GM12878 (cell line): ENCODE data around the gene DDX39A. TPM values are rescaled to one million over a fixed set of nuclear protein-coding genes. Genes with fewer than 3 reads are reported as not detected.

Experiments used
- ATF2 ChIP-seq: IDR thresholded peaks from 2 replicates; pipeline ENCODE4 v1.6.1; 2012; ENCODE audit warnings: low read length, inconsistent platforms
- ATF7 ChIP-seq: fragments of 450-650 bp; IDR thresholded peaks from 2 replicates; pipeline ENCODE4 v1.6.1; 2016; ENCODE audit warnings: low read depth, mild to moderate bottlenecking
- BCL11A ChIP-seq: IDR thresholded peaks from 2 replicates; pipeline ENCODE4 v1.6.1; 2011; ENCODE audit warnings: low read depth, low read length
- CBFB ChIP-seq: IDR thresholded peaks from 2 replicates; pipeline ENCODE4 v1.6.1; 2016; ENCODE audit warnings: antibody characterized with exemption, low read depth
- E4F1 ChIP-seq: fragments of 450-650 bp; IDR thresholded peaks from 2 replicates; pipeline ENCODE4 v1.6.1; 2018; ENCODE audit warnings: borderline replicate concordance, mild to moderate bottlenecking; ENCODE audit not compliant: partially characterized antibody
- EED ChIP-seq: sonication (generic); IDR thresholded peaks from 2 replicates; pipeline ENCODE4 v1.6.1; 2016; ENCODE audit warnings: antibody characterized with exemption, low read depth
- GABPA ChIP-seq: IDR thresholded peaks from 2 replicates; pipeline ENCODE4 v1.6.1; 2014; ENCODE audit warnings: antibody characterized with exemption, low read depth, mild to moderate bottlenecking, inconsistent platforms
- HDGF ChIP-seq: fragments of 450-650 bp; IDR thresholded peaks from 2 replicates; pipeline ENCODE4 v1.6.1; 2016; ENCODE audit warnings: antibody characterized with exemption
- IRF4 ChIP-seq: IDR thresholded peaks from 2 replicates; pipeline ENCODE4 v1.6.1; 2011; ENCODE audit warnings: low read depth, low read length
- JUNB ChIP-seq: IDR thresholded peaks from 2 replicates; pipeline ENCODE4 v1.6.1; 2016; ENCODE audit warnings: antibody characterized with exemption, mild to moderate bottlenecking
- JUND ChIP-seq: IDR thresholded peaks from 2 replicates; pipeline ENCODE4 v1.6.1; 2012; ENCODE audit warnings: low read depth, mild to moderate bottlenecking, low read length, improper control_type of control experiment, moderate library complexity
- MEF2B ChIP-seq: fragments of 450-650 bp; IDR thresholded peaks from 2 replicates; pipeline ENCODE4 v1.6.1; 2018; ENCODE audit warnings: mild to moderate bottlenecking, moderate library complexity; ENCODE audit not compliant: partially characterized antibody, poor library complexity, severe bottlenecking
- NBN ChIP-seq: fragments of 450-650 bp; IDR thresholded peaks from 2 replicates; pipeline ENCODE4 v1.6.1; 2016
- NFXL1 ChIP-seq: fragments of 450-650 bp; IDR thresholded peaks from 2 replicates; pipeline ENCODE4 v1.6.1; 2017; ENCODE audit warnings: antibody characterized with exemption, mild to moderate bottlenecking, borderline replicate concordance
- NR2C2 ChIP-seq: IDR thresholded peaks from 2 replicates; pipeline ENCODE4 v1.6.1; 2011; ENCODE audit warnings: borderline replicate concordance, low read depth; ENCODE audit not compliant: control insufficient read depth, insufficient read length
- NR2F1 ChIP-seq: fragments of 450-650 bp; conservative IDR thresholded peaks from 2 replicates; pipeline ENCODE4 v1.6.1; 2017; ENCODE audit warnings: mild to moderate bottlenecking
- POLR2AphosphoS5 ChIP-seq: IDR thresholded peaks from 2 replicates; pipeline ENCODE4 v1.6.1; 2011; ENCODE audit warnings: mild to moderate bottlenecking, low read length, inconsistent platforms
- RCOR1 ChIP-seq: conservative IDR thresholded peaks from 2 replicates; pipeline ENCODE4 v1.6.1; 2012; ENCODE audit warnings: low read depth, low read length, improper control_type of control experiment
- ZNF207 ChIP-seq: fragments of 450-650 bp; IDR thresholded peaks from 2 replicates; pipeline ENCODE4 v1.6.1; 2014; ENCODE audit warnings: antibody characterized with exemption, mild to moderate bottlenecking, borderline replicate concordance
- ZNF217 ChIP-seq: fragments of 450-650 bp; IDR thresholded peaks from 2 replicates; pipeline ENCODE4 v1.6.1; 2017; ENCODE audit warnings: antibody characterized with exemption, mild to moderate bottlenecking
- ZNF687 ChIP-seq: fragments of 450-650 bp; IDR thresholded peaks from 2 replicates; pipeline ENCODE4 v1.6.1; 2017; ENCODE audit warnings: mild to moderate bottlenecking, moderate library complexity
- polyA plus RNA-seq, 11 experiments: library from polyadenylated mRNA; depleted of rRNA in 4 of 11; unstranded in 6 of 11; stranded (reverse) in 5 of 11; fragments of >200 nt; fragmentation: Nextera tagmentation in 4 of 11; fragmentation: Illumina TruSeq in 1 of 11; extraction: Ambion mirVana in 4 of 11; extraction: Trizol in 1 of 11; gene quantifications; 1 replicate in 1 of 11; 2 replicates in 10 of 11; pipeline versions ENCODE4 v1.2.1 to v1.2.3, GENCODE V29; 2011 to 2016; ENCODE audit warnings: inconsistent platforms in 2 of 11, missing spikeins in 2 of 11, low read depth in 1 of 11
- total RNA-seq, 4 experiments: library from RNA; depleted of rRNA in 3 of 4; stranded (reverse); fragments of >200 nt in 3 of 4; fragmentation: Illumina TruSeq in 1 of 4; extraction: Trizol in 1 of 4; gene quantifications; 2 replicates each; pipeline versions ENCODE4 v1.2.1 to v1.2.3, GENCODE V29; 2013 to 2021
- TF ChIP-seq, protein P1 (sequence below): IDR thresholded peaks from 2 replicates; pipeline ENCODE4 v1.6.1; 2011; ENCODE audit warnings: mild to moderate bottlenecking, low read depth, low read length, moderate library complexity; ENCODE audit not compliant: insufficient replicate concordance

The DDX39A gene
- total and polyA plus RNA-seq, 10 of the 15 experiments (the other 5 are each of a cell fraction or from before 2014, with no cell fraction given), result 113 to 378 (median 224) TPM

- peak; percentile 99 for TF ChIP-seq ZNF687
- peak; percentile 52 for TF ChIP-seq E4F1
- TF ChIP-seq IRF4, result no peak
- no peak for TF ChIP-seq NR2C2
- TF ChIP-seq, protein P1, sequence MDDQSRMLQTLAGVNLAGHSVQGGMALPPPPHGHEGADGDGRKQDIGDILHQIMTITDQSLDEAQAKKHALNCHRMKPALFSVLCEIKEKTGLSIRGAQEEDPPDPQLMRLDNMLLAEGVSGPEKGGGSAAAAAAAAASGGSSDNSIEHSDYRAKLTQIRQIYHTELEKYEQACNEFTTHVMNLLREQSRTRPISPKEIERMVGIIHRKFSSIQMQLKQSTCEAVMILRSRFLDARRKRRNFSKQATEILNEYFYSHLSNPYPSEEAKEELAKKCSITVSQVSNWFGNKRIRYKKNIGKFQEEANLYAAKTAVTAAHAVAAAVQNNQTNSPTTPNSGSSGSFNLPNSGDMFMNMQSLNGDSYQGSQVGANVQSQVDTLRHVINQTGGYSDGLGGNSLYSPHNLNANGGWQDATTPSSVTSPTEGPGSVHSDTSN, result no peak
- no peak for TF ChIP-seq ATF2
- TF ChIP-seq NBN, result peak; percentile 68; the same call in 1 of the 2 replicates
- no peak for TF ChIP-seq NFXL1
- peak; percentile 44 for TF ChIP-seq MEF2B
- TF ChIP-seq ZNF207, result peak; percentile 71; the same call in 1 of the 2 replicates
- no peak for TF ChIP-seq BCL11A
- TF ChIP-seq POLR2AphosphoS5, result peak; percentile 77; the same call in 1 of the 2 replicates
- no peak; the same call in 1 of the 2 replicates for TF ChIP-seq HDGF
- peak; percentile 41 for TF ChIP-seq JUNB
- peak; percentile 71 for TF ChIP-seq GABPA
- TF ChIP-seq CBFB, result no peak
- no peak for TF ChIP-seq ATF7
- TF ChIP-seq RCOR1, result no peak
- TF ChIP-seq NR2F1, result no peak
- no peak for TF ChIP-seq JUND
- TF ChIP-seq EED, result peak; percentile 66
- no peak for TF ChIP-seq ZNF217
Measured at GRCh38 chr19:14440049-14440448, 20.9 kb upstream of the DDX39A start (continued).
